GM12801 (cell line): Measurements from ENCODE around the gene SMARCB1.

Experiments
- CTCF ChIP-seq: IDR thresholded peaks from one replicate; pipeline ENCODE4 v1.5.1; 2011; ENCODE audit warnings: control low read depth; ENCODE audit not compliant: insufficient read length; ENCODE audit errors: extremely low read depth

SMARCB1 gene

GRCh38 chr22:23825246-23825905, 38.6 kb downstream of the SMARCB1 start:
- no peak for TF ChIP-seq CTCF

- TF ChIP-seq CTCF, result no peak
These were observed 40.0 kb downstream of the SMARCB1 start for GRCh38 chr22:23826510-23827350.

GRCh38 chr22:23827351-23827995, 40.7 kb downstream of the SMARCB1 start:
- TF ChIP-seq CTCF, result no peak

GRCh38 chr22:23828800-23829680, 42.3 kb downstream of the SMARCB1 start:
- no peak for TF ChIP-seq CTCF

DNA sequence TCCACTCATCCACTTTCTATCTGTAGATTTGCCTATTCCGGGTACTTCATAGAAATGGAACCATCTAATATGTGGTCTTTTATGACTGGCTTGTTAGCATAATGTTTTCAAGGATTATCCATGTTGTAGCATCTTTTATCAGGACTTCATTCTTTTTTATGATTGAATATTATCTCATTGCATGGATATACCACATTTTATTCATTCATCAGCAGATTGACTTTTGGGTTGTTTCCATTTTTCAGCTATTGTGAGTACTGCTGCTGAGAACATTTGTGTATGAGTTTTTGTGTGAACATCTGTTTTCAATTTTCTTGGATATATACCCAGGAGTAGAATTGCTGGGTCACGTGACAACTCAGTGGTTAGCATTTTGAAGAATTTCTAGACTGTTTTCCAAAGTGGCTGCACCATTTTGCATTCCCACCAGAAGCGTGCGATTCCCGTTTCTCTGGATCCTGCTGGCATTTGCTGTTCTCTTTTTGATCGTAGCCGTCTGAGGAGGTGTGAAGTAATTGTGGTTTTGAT, 43.1 kb downstream of the SMARCB1 start:
- no peak for TF ChIP-seq CTCF

DNA sequence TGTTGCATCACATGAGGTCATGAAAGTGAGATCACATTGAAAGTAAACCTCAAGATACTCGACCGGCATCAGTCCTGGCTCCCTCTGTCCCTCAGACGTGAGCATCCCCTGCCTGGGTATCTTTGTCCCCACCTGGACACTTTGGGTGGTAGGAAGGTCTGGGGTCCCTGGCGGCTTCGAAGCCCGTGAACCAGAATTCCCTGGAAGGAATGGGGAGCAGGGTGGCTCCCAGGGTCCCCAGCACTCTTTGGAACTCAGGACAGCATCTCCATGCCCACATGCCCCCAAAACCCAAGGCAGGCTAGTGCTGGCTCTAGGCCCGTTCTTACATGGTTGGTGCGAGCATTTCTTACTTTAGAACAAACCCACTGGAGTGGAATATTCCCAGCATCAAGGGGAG, 44.5 kb downstream of the SMARCB1 start:
- no peak for TF ChIP-seq CTCF
